ENCODE results near the gene KANSL1. TPM values are rescaled to one million over a fixed set of nuclear protein-coding genes. Genes with fewer than 3 reads are reported as not detected.
"Not testable (repeated sequence)": the region's sequence is repeated elsewhere in the genome, so short reads cannot be mapped to it uniquely, and the experiment has no call there.

KANSL1 gene
- total and polyA plus RNA-seq, 2 experiments from 2014 or later = 49.0 to 206 TPM

- H3K4me2 ChIP-seq = no peak overlapping the region
- H3K27ac Mint-ChIP-seq = no peak overlapping the region
- H3K27me3 Mint-ChIP-seq (ENCODE audit: insufficient read depth, low read depth, poor library complexity) = peaks cover 4% of the 10 kb centered on the region
- ATAC-seq (no peak), DNase-seq (ENCODE audit: low spot score) (no peak)
- H3K4me3 ChIP-seq = no peak overlapping the region
- peaks cover 31% of the 10 kb centered on the region for H4K20me1 ChIP-seq (replicated peaks; ENCODE audit: insufficient read depth)
- no peak overlapping the region for H3K4me3 Mint-ChIP-seq
- no peaks in the 10 kb centered on the region for H3F3A ChIP-seq (replicated peaks; ENCODE audit: low read depth)
- H3K27ac ChIP-seq (ENCODE audit: low read depth) = no peak overlapping the region
- H3K9me3 Mint-ChIP-seq = no peaks in the 10 kb centered on the region
- H3K36me3 Mint-ChIP-seq (ENCODE audit: low read depth) = peaks cover 25% of the 10 kb centered on the region
- no peaks in the 10 kb centered on the region for H3K27me3 ChIP-seq (ENCODE audit: insufficient read depth)
- no peaks in the 10 kb centered on the region; the same call in 1 of the 2 replicates for H3K36me3 ChIP-seq (ENCODE audit: insufficient read depth)
- no peaks in the 10 kb centered on the region; the same call in 1 of the 2 replicates for H3K4me1 ChIP-seq (ENCODE audit: insufficient read depth)
- peaks cover 93% of the 10 kb centered on the region for H3K79me2 ChIP-seq (replicated peaks; ENCODE audit: insufficient read depth)
- H3K9me2 ChIP-seq (ENCODE audit: insufficient read depth) = no peaks in the 10 kb centered on the region
- TF ChIP-seq, protein P1, sequence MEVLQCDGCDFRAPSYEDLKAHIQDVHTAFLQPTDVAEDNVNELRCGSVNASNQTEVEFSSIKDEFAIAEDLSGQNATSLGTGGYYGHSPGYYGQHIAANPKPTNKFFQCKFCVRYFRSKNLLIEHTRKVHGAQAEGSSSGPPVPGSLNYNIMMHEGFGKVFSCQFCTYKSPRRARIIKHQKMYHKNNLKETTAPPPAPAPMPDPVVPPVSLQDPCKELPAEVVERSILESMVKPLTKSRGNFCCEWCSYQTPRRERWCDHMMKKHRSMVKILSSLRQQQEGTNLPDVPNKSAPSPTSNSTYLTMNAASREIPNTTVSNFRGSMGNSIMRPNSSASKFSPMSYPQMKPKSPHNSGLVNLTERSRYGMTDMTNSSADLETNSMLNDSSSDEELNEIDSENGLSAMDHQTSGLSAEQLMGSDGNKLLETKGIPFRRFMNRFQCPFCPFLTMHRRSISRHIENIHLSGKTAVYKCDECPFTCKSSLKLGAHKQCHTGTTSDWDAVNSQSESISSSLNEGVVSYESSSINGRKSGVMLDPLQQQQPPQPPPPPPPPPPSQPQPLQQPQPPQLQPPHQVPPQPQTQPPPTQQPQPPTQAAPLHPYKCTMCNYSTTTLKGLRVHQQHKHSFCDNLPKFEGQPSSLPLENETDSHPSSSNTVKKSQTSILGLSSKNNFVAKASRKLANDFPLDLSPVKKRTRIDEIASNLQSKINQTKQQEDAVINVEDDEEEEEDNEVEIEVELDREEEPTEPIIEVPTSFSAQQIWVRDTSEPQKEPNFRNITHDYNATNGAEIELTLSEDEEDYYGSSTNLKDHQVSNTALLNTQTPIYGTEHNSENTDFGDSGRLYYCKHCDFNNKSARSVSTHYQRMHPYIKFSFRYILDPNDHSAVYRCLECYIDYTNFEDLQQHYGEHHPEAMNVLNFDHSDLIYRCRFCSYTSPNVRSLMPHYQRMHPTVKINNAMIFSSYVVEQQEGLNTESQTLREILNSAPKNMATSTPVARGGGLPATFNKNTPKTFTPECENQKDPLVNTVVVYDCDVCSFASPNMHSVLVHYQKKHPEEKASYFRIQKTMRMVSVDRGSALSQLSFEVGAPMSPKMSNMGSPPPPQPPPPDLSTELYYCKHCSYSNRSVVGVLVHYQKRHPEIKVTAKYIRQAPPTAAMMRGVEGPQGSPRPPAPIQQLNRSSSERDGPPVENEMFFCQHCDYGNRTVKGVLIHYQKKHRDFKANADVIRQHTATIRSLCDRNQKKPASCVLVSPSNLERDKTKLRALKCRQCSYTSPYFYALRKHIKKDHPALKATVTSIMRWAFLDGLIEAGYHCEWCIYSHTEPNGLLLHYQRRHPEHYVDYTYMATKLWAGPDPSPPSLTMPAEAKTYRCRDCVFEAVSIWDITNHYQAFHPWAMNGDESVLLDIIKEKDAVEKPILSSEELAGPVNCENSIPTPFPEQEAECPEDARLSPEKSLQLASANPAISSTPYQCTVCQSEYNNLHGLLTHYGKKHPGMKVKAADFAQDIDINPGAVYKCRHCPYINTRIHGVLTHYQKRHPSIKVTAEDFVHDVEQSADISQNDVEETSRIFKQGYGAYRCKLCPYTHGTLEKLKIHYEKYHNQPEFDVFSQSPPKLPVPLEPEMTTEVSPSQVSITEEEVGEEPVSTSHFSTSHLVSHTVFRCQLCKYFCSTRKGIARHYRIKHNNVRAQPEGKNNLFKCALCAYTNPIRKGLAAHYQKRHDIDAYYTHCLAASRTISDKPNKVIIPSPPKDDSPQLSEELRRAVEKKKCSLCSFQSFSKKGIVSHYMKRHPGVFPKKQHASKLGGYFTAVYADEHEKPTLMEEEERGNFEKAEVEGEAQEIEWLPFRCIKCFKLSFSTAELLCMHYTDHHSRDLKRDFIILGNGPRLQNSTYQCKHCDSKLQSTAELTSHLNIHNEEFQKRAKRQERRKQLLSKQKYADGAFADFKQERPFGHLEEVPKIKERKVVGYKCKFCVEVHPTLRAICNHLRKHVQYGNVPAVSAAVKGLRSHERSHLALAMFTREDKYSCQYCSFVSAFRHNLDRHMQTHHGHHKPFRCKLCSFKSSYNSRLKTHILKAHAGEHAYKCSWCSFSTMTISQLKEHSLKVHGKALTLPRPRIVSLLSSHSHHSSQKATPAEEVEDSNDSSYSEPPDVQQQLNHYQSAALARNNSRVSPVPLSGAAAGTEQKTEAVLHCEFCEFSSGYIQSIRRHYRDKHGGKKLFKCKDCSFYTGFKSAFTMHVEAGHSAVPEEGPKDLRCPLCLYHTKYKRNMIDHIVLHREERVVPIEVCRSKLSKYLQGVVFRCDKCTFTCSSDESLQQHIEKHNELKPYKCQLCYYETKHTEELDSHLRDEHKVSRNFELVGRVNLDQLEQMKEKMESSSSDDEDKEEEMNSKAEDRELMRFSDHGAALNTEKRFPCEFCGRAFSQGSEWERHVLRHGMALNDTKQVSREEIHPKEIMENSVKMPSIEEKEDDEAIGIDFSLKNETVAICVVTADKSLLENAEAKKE (CRISPR knock-in tag; IDR thresholded peaks at IDR 0.05) = no peak
- TF ChIP-seq, protein P2, sequence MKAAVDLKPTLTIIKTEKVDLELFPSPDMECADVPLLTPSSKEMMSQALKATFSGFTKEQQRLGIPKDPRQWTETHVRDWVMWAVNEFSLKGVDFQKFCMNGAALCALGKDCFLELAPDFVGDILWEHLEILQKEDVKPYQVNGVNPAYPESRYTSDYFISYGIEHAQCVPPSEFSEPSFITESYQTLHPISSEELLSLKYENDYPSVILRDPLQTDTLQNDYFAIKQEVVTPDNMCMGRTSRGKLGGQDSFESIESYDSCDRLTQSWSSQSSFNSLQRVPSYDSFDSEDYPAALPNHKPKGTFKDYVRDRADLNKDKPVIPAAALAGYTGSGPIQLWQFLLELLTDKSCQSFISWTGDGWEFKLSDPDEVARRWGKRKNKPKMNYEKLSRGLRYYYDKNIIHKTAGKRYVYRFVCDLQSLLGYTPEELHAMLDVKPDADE (IDR thresholded peaks at IDR 0.05) = no peak
- TF ChIP-seq, protein P3, sequence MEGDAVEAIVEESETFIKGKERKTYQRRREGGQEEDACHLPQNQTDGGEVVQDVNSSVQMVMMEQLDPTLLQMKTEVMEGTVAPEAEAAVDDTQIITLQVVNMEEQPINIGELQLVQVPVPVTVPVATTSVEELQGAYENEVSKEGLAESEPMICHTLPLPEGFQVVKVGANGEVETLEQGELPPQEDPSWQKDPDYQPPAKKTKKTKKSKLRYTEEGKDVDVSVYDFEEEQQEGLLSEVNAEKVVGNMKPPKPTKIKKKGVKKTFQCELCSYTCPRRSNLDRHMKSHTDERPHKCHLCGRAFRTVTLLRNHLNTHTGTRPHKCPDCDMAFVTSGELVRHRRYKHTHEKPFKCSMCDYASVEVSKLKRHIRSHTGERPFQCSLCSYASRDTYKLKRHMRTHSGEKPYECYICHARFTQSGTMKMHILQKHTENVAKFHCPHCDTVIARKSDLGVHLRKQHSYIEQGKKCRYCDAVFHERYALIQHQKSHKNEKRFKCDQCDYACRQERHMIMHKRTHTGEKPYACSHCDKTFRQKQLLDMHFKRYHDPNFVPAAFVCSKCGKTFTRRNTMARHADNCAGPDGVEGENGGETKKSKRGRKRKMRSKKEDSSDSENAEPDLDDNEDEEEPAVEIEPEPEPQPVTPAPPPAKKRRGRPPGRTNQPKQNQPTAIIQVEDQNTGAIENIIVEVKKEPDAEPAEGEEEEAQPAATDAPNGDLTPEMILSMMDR (conservative IDR thresholded peaks at IDR 0.05; ENCODE audit: low read depth in 2 of 2) = no peak
- TF ChIP-seq EZH2phosphoT487 (IDR thresholded peaks at IDR 0.05; ENCODE audit: unreplicated experiment) (no peak), REST (IDR thresholded peaks at IDR 0.05; ENCODE audit: unreplicated experiment) (no peak), POLR2AphosphoS5 (IDR thresholded peaks at IDR 0.05; ENCODE audit: low read depth) (no peak), ZNF331 (CRISPR knock-in tag; IDR thresholded peaks at IDR 0.05; ENCODE audit: low read depth) (no peak)
- no peak overlapping the region for H2AFZ ChIP-seq
- H3K4me1 Mint-ChIP-seq = peaks cover 16% of the 10 kb centered on the region
Measured at GRCh38 chr17:46088595-46088994, 104.6 kb downstream of the KANSL1 start.

- H3K9me2 ChIP-seq (ENCODE audit: insufficient read depth); H3K27ac ChIP-seq (ENCODE audit: low read depth); H3K27me3 ChIP-seq (ENCODE audit: insufficient read depth); ATAC-seq; H3K4me1 ChIP-seq (ENCODE audit: insufficient read depth); H3K9me3 Mint-ChIP-seq; H3K4me3 Mint-ChIP-seq; H3K36me3 ChIP-seq (ENCODE audit: insufficient read depth); H3K4me2 ChIP-seq; H3K27me3 Mint-ChIP-seq (ENCODE audit: insufficient read depth, low read depth, poor library complexity); DNase-seq (ENCODE audit: low spot score); H2AFZ ChIP-seq; H3F3A ChIP-seq (replicated peaks; ENCODE audit: low read depth); H3K4me3 ChIP-seq; H3K27ac Mint-ChIP-seq: not testable (repeated sequence)
- H3K36me3 Mint-ChIP-seq (ENCODE audit: low read depth) = peaks cover 25% of the 10 kb centered on the region
- peaks cover 16% of the 10 kb centered on the region for H3K4me1 Mint-ChIP-seq
- Histone ChIP-seq H4K20me1 (replicated peaks; ENCODE audit: insufficient read depth) (peaks cover 31% of the 10 kb centered on the region), H3K79me2 (replicated peaks; ENCODE audit: insufficient read depth) (peaks cover 93% of the 10 kb centered on the region)
Measured at GRCh38 chr17:46087871-46088270, 105.4 kb downstream of the KANSL1 start.
